ENCODE data around the gene TLE6.
"Not testable (repeated sequence)": the region's sequence is repeated elsewhere in the genome, so short reads cannot be mapped to it uniquely, and the experiment has no call there.

- TF ChIP-seq CTCF, POLR2A (IDR thresholded peaks at IDR 0.05): not testable (repeated sequence)
These were observed 41.5 kb upstream of the TLE6 start for GRCh38 chr19:2935863-2936262.

Measured in lower leg skin (tissue), 3 donors.